ENCODE data around the gene MBIP.

The MBIP gene

DNA sequence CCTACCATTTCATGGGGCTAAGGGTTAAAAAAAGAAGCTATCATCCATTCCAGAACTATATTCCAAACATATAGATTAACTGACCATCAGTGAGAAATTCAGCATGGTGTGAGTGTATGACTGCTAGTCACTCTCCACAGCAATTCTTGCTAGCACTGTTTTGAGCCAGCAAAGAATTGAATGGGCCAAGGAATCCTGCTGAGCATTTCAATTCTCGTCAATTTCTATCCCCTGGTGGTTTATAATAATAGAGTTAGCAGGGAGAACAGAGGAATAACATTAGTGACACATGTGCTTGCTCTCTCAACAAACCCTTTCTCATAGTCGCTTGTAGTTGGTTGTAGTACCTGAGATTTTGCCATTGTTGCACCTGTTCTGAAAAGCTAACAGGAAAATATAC is 7.2 kb downstream of the MBIP start:
- DNase-seq = no peak

DNA sequence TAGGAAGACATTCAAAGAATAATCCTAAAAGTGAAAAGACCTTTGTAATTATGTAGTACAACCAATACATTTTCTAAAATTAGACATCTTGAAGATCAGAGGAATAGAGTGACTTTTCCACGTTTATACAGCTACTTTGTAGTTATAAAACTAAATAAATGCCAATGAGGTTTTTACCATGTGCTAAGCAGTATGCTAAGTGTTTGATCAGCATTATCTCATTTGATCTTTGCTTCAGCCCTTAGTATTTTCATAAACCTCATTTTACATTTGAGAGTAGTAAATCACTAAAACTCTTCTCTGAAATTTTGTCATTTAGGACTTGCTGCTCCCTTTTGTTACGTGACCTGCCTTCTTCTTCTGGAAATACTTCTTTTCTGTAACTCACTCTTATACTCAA is 13.6 kb downstream of the MBIP start:
- DNase-seq = no peak

DNA sequence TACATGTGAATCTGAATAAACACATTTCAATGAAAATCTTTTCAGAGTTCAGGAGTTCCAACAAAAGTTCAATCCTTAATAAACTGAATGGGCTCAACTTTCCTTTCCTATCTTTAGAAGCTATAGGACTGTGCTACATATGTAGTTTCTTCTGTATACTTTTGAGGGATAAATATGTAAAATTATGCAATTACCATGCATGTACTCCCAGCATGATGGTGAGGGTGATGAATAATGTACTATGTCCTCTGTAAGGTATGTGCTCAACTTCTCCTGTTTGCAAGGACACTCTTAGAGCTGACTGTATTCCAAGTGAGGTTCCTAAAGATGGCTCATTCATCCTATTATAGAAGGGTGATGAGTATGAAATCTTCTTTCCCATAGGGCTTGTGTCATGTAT is 15.5 kb downstream of the MBIP start:
- no peak for DNase-seq

DNA sequence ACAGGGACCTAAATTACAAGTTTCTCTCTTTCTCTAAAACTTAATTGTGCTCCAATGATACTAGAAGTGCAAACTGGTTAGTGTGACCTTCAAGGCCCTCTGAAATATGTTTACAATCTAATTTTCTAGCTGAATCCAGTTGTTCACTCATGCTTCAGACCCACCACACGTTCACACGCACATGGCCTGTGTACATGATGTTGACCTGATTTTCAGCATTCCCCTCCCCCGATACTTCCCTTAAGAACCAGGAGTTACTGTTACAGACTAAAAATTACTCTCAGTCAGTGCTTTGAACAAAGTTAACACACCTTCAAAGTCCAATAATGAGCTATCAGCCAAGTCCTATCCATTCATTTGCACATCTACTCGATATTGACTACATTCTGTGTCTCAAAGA is 16.5 kb downstream of the MBIP start:
- DNase-seq = no peak

DNA sequence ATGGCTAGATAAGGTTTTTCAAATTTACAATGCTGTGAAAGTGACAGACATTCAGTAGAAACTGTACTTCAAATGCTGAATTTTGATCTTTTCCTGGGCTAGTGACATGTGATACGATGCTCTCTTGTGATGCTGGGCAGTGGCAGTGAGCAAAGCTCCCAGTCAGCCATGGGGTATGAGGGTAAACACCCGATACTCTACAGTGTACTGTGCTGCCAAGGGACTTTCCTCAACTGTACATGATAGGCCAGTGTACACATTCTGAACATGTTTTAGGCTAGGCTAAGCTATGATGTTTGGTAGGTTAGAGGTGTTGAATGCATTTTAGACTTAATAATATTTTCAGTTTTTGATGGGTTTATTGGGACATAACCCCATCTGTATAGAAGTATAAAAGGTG is 17.6 kb downstream of the MBIP start:
- DNase-seq = no peak

DNA sequence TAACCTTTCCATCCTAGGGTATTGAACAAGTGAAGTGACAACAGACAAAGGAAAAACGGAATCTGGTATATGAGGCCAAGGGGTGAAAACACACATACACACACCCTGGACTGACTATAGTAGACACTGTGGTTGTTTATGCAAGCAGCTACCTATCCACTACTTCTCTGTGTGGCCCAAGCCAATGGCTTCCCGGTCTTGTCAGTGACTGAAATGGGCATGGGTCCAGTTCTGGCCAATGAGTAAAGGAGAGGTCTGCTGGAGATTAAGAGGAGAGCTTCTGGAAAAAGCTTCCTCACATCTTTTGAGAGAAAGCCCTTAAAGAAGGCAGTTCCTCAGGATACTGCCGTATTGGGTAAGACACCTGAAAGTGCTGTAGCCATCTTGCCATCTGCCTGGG is 19.3 kb downstream of the MBIP start:
- DNase-seq = no peak

DNA sequence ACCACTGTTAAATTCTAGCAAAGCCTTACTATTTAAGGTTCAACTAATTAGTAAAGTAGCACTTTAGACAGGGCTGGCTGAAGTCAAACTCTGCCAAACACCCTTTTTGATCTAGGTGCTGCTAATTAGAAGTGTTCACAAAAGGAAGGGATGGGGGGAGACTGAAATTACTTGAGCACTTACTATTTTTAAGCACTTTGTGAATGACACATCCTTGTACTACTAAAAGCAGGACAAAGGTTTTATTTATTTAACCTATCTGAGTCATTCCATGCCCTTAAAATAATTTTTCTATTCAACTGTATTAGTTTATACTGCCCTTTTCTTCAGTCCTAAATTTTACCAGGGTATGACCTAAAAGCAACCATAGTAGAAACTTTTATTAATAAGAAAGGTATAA is 20.1 kb downstream of the MBIP start:
- DNase-seq = peak; percentile 23

DNA sequence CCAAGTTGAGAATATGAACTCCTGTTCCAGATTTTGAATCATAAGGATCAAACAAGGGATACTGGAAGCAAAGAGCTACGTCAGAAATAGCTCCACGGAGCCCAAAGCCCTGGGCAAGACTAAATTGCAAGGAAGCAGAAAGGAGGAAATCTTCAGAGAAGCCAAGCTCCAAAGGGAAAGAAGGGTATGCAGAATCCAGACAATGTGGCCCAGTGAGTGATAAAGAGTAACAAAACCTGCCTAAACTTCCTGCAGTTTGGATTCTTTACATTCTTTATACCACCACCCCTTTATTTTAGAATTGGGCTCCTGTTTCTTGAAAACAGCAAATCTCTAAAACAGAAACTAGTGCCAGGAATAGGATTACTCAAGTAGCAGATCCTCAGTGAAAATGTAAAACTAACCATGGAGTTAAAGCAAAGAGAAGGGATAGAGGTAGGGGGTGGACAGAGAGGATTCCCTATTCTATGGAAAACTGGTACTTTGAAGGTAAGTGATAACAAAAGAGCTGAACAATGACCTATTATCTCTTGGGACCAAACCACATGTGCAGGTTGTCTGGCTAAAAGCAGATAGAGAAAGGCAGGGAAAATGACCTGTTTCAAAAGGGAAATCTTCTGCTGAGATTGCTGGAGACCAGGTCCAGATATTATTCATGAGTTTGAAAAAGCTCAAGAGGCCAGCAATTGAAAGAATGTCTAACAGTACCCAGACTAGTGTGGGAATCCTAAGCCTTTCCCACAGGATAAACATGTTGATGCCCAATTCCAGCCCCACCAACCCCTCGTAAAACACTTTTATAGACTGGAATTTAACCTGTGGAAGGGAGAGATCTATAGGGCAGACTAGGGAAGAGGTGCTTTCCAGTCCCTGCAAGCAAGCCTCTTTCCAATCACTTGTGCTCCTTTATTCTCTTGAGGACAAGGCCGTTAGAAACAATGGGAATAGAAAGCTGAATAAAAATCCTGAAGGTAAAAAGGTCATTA is 24.5 kb downstream of the MBIP start:
- DNase-seq = no peak

DNA sequence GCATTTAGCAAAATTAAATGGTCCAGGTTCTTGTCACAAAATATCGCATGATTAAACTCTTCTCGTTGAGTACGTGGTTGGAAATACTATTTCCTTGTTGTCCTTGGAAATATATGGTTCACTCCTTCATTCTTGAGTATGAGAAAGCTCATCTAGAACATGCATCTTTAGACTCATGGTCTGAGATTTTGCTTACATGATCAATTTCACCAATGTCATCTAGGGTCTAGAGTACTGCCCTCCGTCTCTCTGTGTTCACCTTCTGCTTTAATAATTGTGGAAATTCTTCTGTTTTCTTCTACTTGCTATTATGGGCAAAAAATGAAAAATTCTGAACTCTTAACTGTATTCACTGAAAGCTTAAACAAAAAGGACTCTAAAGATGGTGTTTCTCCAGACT is 25.9 kb downstream of the MBIP start:
- DNase-seq = no peak

DNA sequence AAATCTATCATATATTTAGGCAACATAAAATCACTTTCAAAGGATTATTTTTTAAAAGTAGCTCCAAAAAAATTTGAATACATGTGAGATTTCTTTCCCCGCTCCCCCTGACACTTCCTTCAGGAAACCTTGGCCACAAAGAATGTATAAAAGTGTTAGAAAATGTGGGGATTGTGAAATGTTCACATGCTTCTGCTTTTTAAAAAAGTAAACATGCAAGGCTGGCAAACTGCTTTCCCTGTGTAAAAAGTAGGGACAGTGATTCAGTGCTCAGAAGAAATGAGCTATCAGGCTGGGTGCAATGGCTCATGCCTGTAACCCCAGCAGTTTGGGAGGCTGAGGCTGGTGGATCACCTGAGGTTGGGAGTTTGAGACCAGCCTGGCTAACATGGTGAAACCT is 26.6 kb downstream of the MBIP start:
- no peak for DNase-seq

DNA sequence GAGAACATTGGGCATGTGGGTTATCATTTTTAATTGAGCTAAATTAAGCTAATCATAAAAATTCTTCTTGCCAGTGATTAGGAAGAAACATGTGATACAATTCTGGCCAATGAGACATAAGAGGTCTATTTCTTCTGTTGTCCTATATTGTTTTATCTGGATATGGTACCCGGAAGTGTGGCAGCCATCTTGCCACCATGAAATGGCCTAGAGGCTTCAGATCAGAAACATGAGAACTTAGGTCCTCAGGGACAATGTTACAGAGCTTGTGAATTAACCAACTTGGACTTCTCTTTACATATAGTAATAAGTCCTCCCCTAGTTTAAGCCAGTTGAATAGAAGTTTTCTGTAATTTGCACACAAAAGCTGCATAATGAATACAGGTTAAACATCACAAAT is 30.5 kb downstream of the MBIP start:
- no peak for DNase-seq

DNA sequence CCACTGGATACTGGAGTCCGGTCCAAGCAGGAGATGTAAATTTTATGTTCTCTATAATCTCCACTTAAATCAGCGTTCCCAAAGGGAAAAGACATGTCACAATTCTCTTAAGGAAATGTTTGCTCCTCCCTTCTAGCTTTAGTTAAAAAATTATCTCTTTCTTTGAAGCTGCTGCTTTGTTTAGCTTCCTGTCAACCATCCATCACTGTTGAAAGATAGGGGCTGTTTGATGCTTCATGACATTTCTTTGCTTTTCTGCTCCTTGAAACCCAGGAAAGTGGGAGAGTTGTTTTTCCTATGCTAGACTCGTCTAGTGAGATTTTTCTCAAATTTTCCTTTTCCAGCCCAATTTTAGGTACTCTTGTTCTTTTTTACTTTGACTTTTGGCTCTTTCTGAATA is 31.9 kb downstream of the MBIP start:
- no peak for DNase-seq

DNA sequence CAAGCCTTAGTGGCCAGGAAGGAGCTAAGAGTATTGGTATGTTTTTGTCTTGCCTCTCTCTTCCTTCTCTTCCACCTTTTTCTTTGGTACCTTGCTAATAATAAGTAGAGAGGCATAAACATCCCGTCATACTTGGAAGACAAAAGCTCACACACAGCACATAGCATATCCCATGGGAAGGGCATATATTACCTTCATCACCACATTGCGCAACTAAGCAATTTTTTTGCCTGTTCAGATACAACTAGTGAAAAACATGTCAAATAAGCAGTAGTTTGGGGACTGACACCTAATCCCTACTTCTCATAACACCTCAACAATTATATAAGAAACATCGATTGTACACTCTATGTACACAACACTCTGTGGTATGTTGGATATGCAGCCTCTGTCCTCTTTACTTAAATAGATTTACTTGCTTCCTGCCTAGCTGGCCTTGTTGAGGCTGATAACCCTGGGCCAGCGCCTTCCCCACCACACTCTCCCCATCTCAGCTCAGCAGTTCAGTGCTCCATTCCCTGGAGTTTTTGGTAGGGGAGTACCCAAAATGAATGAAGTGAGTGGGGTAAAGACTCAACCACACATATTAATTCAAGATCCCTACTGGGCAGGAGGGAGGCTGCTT is 35.4 kb downstream of the MBIP start:
- no peak for DNase-seq

DNA sequence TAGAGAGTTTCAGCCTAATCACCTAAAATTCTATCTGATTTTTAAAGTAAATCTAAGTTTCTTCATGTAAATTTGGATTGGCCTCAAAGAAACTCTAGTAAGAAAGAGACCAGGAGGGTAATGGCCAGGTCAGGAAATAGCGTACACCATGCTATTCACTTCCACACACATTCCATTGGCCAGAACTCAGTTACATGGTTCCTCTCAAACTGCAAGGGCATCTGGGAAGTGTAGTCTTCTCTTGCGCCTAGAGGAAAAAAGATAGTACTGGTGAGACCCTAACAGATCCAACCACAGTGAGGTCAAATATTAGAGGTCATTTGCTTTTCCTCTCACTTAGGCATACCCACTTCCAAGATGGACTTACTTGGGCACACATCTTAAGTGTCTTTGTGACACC is 39.1 kb downstream of the MBIP start:
- DNase-seq = no peak

DNA sequence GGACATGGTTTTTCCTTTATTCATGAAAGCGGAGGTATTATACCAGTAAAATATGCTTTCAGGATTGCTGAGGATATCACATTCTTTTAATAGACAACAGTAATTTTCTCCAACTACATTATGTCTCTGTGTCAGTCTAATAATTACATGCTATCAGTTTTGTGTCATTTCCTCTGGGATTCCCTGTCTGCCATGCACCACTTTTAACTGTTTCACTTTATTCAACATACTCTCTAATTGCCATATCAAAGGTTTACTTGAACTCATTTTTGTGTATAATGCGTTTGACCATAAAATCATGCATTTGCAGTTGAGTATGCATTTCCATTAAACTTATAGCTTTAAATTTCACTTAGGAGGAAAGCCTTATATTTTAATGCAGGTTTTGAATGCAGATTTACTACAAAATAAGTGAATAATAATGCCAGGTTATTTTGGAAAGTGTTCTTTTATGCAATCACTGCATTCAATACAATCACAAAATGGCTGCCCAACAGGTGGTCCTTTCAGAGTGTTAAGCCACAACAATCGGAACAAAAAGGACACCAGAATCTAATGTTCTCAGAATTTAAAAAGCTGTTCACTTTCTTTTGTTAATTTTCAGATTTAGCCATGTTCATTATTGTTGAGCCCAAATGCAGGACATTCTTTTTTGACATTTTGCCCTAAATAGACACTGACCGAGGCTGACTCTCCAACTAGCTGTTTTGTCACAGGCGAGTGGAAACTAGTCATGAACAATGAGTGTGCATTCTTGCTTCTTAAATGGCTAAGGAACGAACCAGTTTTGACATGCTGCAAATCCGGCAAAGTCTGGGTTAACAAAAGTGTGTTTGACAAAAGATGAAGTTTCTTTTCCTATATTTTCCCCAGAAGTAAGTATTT is 40.9 kb downstream of the MBIP start:
- no peak for DNase-seq

DNA sequence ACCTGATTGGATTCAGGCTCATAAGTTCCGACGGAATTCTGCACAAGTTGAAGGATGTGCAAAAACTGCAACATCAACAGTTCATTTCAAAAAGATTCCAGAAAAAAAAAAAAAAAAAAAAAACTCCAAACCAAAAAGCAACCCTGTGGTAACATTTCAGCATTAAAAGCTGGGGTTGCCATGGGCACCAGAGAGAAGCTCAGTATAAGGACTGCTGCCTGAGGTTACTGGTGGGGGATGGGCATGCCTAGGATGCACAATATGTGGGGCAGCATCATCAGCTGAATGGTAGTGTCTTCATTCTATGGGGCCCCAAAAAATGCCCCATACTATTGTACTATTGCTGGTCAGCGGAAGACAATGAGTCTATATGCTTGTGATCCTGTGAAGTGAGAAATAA is 44.7 kb downstream of the MBIP start:
- DNase-seq = no peak

DNA sequence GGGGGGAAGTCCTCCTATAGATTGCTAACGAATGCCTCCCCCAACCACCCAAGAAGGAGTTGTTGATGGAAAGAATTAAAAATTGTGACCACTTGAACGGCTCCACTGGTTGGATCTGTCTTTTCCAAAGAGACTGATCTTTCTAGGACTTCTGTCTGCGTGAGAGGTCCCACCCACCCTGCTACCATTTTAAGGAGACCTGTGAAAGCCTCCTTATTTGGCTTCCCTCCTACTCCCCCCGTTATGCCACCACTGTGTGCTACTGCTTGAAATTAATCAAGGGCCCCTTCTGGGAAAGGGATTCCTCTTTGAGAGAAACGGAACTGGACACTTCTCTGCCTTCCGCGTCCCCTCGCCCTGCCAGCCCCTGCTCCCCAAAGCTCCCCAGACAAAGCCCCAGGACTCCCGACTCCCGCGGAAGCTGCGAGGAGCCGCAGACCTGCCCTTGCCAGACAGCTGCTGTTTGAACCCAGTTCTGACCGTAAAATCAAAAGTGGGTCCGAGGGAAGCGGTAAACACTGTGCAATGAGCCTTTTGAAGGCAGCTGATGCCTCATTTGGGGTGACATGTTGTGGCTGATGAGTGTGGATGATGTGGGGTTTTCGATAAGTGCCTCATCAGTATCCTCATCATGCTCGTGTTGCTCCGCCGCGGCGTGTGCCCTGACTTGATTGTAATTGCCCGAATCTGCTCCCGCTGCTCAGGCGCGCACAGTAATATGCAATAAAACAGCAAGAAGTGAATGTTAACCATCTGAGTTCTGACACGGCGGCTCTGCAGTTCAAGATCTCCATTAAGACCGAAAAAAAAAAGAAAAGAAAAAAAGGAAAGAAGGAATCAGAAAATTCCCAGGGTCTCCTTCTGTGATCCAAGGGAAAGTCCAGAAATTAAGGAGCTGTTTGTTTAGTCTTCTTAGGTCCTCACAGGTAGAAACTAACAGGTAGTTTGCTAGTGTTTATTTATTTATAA is 48.2 kb downstream of the MBIP start:
- peak; percentile 33 for DNase-seq

DNA sequence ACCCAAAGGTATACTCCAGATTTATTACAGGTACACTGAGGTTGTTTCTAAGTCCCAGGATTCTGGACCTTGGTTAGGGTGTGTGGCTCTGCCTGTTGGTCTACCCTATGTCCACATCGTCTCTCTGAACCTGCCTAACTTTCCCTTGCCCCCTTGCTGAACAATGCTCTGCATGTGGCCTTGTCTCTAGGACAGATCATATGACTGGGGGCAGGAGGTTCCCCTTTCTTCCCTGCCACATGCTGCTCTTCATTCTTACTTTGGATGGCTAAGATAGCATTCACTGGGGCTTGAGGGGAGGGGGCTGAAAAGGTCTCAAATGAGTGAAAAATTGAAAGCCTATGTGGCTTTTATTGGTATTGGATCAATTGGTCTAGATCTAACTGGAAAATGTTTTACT is 49.2 kb downstream of the MBIP start:
- no peak for DNase-seq

DNA sequence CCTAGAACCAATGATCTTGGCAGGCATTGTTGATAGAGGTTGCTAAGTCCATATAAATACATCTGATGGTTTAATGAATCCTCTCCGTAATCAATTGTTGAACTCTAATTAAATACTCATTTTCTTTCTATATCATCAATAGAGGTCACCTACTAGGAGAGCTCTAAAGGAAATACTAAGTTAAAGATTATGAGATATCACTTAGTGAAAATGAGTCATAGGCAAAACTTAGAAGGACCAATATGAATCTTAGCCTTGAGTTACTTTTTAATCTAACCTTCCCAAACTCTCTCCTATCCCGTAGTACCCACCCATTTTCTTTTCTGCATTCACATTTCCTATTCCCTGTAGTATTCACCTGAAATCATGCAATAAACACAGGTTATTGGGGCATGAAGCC is 50.2 kb downstream of the MBIP start:
- DNase-seq = no peak

DNA sequence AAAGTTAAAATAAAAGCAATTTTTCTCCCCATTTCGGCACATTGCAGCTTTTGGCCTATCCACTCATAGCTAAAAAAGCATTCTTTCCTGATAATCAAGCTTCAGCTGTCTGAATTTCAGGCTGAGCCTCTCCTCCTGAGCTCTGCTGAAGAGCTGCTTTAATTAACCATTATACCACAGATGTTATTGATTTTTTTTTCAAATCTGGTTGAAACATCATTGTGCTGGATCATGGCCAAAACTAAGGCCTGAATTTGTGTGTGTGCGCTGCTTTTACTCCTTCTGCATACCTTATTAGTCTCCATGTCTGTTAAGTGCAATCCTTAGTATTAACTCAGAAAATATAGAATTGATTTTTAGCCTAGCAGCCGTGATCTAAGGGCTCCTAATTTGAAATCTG is 52.3 kb downstream of the MBIP start:
- no peak for DNase-seq

DNA sequence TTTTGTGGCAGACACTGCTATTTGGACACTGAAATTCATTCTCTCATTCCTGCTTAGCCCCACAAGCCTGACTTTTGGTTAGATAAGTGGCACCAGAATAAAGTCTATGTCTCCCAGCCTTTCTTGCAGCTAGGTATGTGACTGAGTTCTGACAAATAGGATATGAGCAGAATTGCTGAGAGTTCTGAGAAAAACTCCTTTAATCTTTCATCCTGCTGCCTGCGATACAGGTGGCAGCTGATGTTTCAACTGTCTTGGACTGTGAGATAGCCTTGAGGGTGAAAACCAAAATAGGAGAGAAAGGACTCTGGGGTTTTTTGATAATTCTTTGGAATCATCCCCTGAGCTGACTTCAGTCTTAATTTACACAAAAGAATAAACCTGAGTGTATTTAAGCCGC is 55.8 kb downstream of the MBIP start:
- no peak for DNase-seq

DNA sequence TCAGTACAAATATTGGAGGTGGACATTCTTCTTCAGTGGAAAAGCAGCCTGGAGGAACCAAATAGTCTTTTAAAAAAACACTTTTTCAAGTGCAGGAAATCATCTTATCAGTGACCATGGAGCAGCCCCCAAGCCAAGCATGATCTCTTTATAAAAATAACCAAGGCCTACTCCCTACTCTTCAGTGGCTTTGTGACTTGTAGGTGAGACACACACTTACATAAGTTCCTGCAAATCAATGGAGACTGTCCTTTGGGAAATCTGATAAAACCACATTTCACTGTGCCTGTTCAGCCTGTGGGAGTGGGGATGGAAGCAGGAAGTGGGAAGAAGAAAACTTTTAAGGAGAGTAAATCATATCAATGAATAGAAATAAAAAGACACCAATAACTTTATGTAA is 56.3 kb downstream of the MBIP start:
- no peak for DNase-seq
